OCI-LY7 (cell line): ENCODE data around the gene APPL1. TPM values are rescaled to one million over a fixed set of nuclear protein-coding genes. Genes with fewer than 3 reads are reported as not detected.

Experiments used
- BruUV-seq: library from RNA; stranded (reverse); fragments of 400-500 nt; replicated peaks from 2 replicates; lab custom pipeline; 2021; lab: Mats Ljungman, UMichigan
- CTCF ChIA-PET: fragments of 300-600 bp; sonication (Branson Sonifier 250); formaldehyde crosslinking; loops from one replicate; lab custom pipeline; 2022; ENCODE audit warnings: antibody characterized with exemption; ENCODE audit not compliant: unreplicated experiment; lab: Charles Lee
- POLR2A ChIA-PET: fragments of 300-600 bp; sonication (Branson Sonifier 250); formaldehyde crosslinking; loops from one replicate; lab custom pipeline; 2022; ENCODE audit warnings: antibody characterized with exemption; lab: Charles Lee
- DNase-seq: peaks from one replicate; pipeline ENCODE4 v3.0.0-alpha.2; 2015; ENCODE audit warnings: low spot score
- H2AFZ ChIP-seq: fragments of 200-600 bp; sonication (generic), shearing (Covaris generic); 2 replicates; pipeline ENCODE4 v1.6.1; 2014; ENCODE audit warnings: mild to moderate bottlenecking, antibody characterized with exemption, low read length, moderate library complexity
- H3K27ac ChIP-seq: fragments of 200-600 bp; sonication (generic); 2 replicates; pipeline ENCODE4 v1.5.1; 2014; ENCODE audit warnings: mixed run types, low read depth, mild to moderate bottlenecking, moderate library complexity, low read length, inconsistent platforms; ENCODE audit not compliant: poor library complexity, severe bottlenecking
- H3K36me3 ChIP-seq: fragments of 200-600 bp; sonication (generic); 2 replicates; pipeline ENCODE4 v1.6.1; 2014; ENCODE audit warnings: mild to moderate bottlenecking, antibody characterized with exemption, low read length, moderate library complexity, mixed read lengths; ENCODE audit not compliant: insufficient read depth
- H3K4me1 ChIP-seq: fragments of 200-600 bp; sonication (generic); 2 replicates; pipeline ENCODE4 v1.5.1; 2014; ENCODE audit warnings: mild to moderate bottlenecking, low read length; ENCODE audit not compliant: insufficient read depth, poor library complexity, severe bottlenecking
- H3K4me2 ChIP-seq: fragments of 200-600 bp; sonication (generic); 2 replicates; pipeline ENCODE4 v1.6.1; 2014; ENCODE audit warnings: mild to moderate bottlenecking, low read length
- H3K4me3 ChIP-seq: fragments of 200-600 bp; sonication (generic); 2 replicates; pipeline ENCODE4 v1.5.1; 2014; ENCODE audit warnings: mild to moderate bottlenecking, low read depth, low read length; ENCODE audit not compliant: poor library complexity, severe bottlenecking
- H3K79me2 ChIP-seq: fragments of 200-600 bp; sonication (generic); 2 replicates; pipeline ENCODE4 v1.6.1; 2016; ENCODE audit warnings: low read depth, mild to moderate bottlenecking, low read length, moderate library complexity, mixed read lengths; ENCODE audit not compliant: insufficient read depth
- H3K9me2 ChIP-seq: fragments of 200-600 bp; sonication (generic); 2 replicates; pipeline ENCODE4 v1.6.1; 2016; ENCODE audit warnings: mild to moderate bottlenecking, low read length, mixed read lengths; ENCODE audit not compliant: insufficient read depth
- H3K9me3 ChIP-seq: fragments of 200-600 bp; sonication (generic); 2 replicates; pipeline ENCODE4 v1.6.1; 2014; ENCODE audit warnings: mild to moderate bottlenecking, mixed run types, low read length, mixed read lengths
- H4K20me1 ChIP-seq: fragments of 200-600 bp; sonication (generic); 2 replicates; pipeline ENCODE4 v1.6.1; 2014; ENCODE audit warnings: mild to moderate bottlenecking, antibody characterized with exemption, low read length, moderate library complexity, mixed read lengths; ENCODE audit not compliant: insufficient read depth
- CTCF ChIP-seq: fragments of 200-600 bp; sonication (generic); conservative IDR thresholded peaks from 2 replicates; pipeline ENCODE4 v1.5.1; 2014; ENCODE audit warnings: mild to moderate bottlenecking, antibody characterized with exemption, low read length, moderate library complexity, mixed read lengths
- EZH2phosphoT487 ChIP-seq: fragments of 200-600 bp; sonication (generic); IDR thresholded peaks from 2 replicates; pipeline ENCODE4 v1.6.1; 2018; ENCODE audit warnings: low read depth, borderline replicate concordance, mild to moderate bottlenecking, mixed run types, antibody characterized with exemption, low read length, moderate library complexity, mixed read lengths
- intact Hi-C: fragments of 100-400 bp; cut with micrococcal nuclease; formaldehyde crosslinking; loops from one replicate; pipeline ENCODE4 v1.10.0; 2022; ENCODE audit not compliant: unreplicated experiment
- total RNA-seq, 2 experiments: library from RNA; depleted of rRNA in 1 of 2; stranded (reverse); fragments of >200 nt in 1 of 2; shearing (Covaris generic) in 1 of 2; gene quantifications; 2 replicates each; pipeline ENCODE4 v1.2.3, GENCODE V29; 2014 to 2022

Gene APPL1
- total RNA-seq, 2 experiments from 2014 or later = 45.9 to 54.5 TPM

GRCh38 chr3:57234613-57235575, 7.4 kb downstream of the APPL1 start:
- peaks cover 47% of the 10 kb centered on the region for H3K36me3 ChIP-seq
- no peak for TF ChIP-seq EZH2phosphoT487
- TF ChIP-seq CTCF = no peak
- H3K79me2 ChIP-seq = peaks cover 43% of the 10 kb centered on the region; the same call in 1 of the 2 replicates
- peak overlapping the region; percentile 16 for H3K4me2 ChIP-seq
- POLR2A ChIA-PET = interaction anchor here (0.6 to 1.4 kb wide), 3 partner anchors 15 to 88 kb away, joined by 3 to 6 read pairs (median 4); no protein-coding TSS in a partner anchor
- no TSS peak for BruUV-seq
- no peaks in the 10 kb centered on the region for H4K20me1 ChIP-seq
- CTCF ChIA-PET = no interaction called here
- no peak for DNase-seq
- peaks cover 14% of the 10 kb centered on the region for H3K4me1 ChIP-seq
- no peaks in the 10 kb centered on the region for H3K9me2 ChIP-seq
- H3K27ac ChIP-seq = no peak overlapping the region
- H3K9me3 ChIP-seq = no peaks in the 10 kb centered on the region
- intact Hi-C loops = no loop called here
- no peak overlapping the region for H3K4me3 ChIP-seq
- H2AFZ ChIP-seq = no peak overlapping the region

GRCh38 chr3:57244946-57245345, 17.4 kb downstream of the APPL1 start:
- POLR2A ChIA-PET = no interaction called here

More at GRCh38 chr3:57244946-57245345, 17.4 kb downstream of the APPL1 start:
- H3K79me2 ChIP-seq = no peaks in the 10 kb centered on the region
- H3K4me3 ChIP-seq = no peak overlapping the region
- no peak overlapping the region for H3K27ac ChIP-seq
- no peaks in the 10 kb centered on the region for H3K9me3 ChIP-seq
- H3K36me3 ChIP-seq = peaks cover 96% of the 10 kb centered on the region
- DNase-seq = no peak
- CTCF ChIA-PET = no interaction called here
- intact Hi-C loops = no loop called here
- H2AFZ ChIP-seq = no peak overlapping the region
- no peak for TF ChIP-seq EZH2phosphoT487
- no peak for TF ChIP-seq CTCF
- no peak overlapping the region for H3K4me2 ChIP-seq
- H3K4me1 ChIP-seq = no peaks in the 10 kb centered on the region
- no peaks in the 10 kb centered on the region for H4K20me1 ChIP-seq
- H3K9me2 ChIP-seq = no peaks in the 10 kb centered on the region
- no TSS peak for BruUV-seq
